ENCODE measurements around the gene ZNF709.

GRCh38 chr19:12481781-12482508 is 2.7 kb downstream of the ZNF709 start:
- TF ChIP-seq CTCF (IDR thresholded peaks at IDR 0.05 in 2 of 3, conservative IDR thresholded peaks at IDR 0.05 in 1 of 3; ENCODE audit: borderline replicate concordance in 1 of 3, insufficient read depth in 1 of 3, low read depth in 2 of 3, low read length in 2 of 3) (no peak), EZH2 (IDR thresholded peaks at IDR 0.05) (no peak), ZNF274 (IDR thresholded peaks at IDR 0.05; ENCODE audit: low read depth, low read length) (no peak), FOSL1 (IDR thresholded peaks at IDR 0.05; ENCODE audit: low read depth) (no peak), ATF3 (IDR thresholded peaks at IDR 0.05) (no peak), POLR2A (IDR thresholded peaks at IDR 0.05; ENCODE audit: borderline replicate concordance, extremely low read depth, insufficient read depth, insufficient read length) (no peak), ZBTB33 (IDR thresholded peaks at IDR 0.05; ENCODE audit: extremely low read depth, insufficient replicate concordance, low read length) (no peak), CEBPB (IDR thresholded peaks at IDR 0.05; ENCODE audit: low read depth) (no peak), SIN3A (IDR thresholded peaks at IDR 0.05; ENCODE audit: low read depth) (no peak), POLR2AphosphoS5 (IDR thresholded peaks at IDR 0.05; ENCODE audit: low read depth, low read length) (no peak), REST (IDR thresholded peaks at IDR 0.05; ENCODE audit: low read depth) (no peak), EGR1 (IDR thresholded peaks at IDR 0.05; ENCODE audit: low read depth) (no peak), TCF7L2 (IDR thresholded peaks at IDR 0.05; ENCODE audit: borderline replicate concordance, extremely low read depth, insufficient read depth, insufficient read length) (no peak)
